ENCODE results near the gene POLR1D.

Gene POLR1D

GRCh38 chr13:27601208-27601607 lies 20.5 kb upstream of the POLR1D start:
- no peak for TF ChIP-seq CTCF (IDR thresholded peaks at IDR 0.05; ENCODE audit: insufficient read depth, low read length)
- no peak for TF ChIP-seq POLR2AphosphoS5 (IDR thresholded peaks at IDR 0.05; ENCODE audit: low read depth)
- TF ChIP-seq SPI1 (IDR thresholded peaks at IDR 0.05; ENCODE audit: borderline replicate concordance, low read depth) = no peak
- no peak for TF ChIP-seq REST (IDR thresholded peaks at IDR 0.05; ENCODE audit: insufficient replicate concordance, low read depth)
- TF ChIP-seq GABPA (IDR thresholded peaks at IDR 0.05; ENCODE audit: low read depth) = no peak
- no peak overlapping the region for H3K27ac ChIP-seq (replicated peaks)

GRCh38 chr13:27601803-27602202 lies 19.9 kb upstream of the POLR1D start:
- no peak for DNase-seq (ENCODE audit: low read depth in 1 of 2, low spot score in 1 of 2)

More at GRCh38 chr13:27601208-27601607, 20.5 kb upstream of the POLR1D start:
- Histone ChIP-seq H3K4me3 (replicated peaks; ENCODE audit: insufficient read depth, low read length) (no peak overlapping the region), H3K27me3 (ENCODE audit: insufficient read depth, poor library complexity, severe bottlenecking) (no peaks in the 10 kb centered on the region)
- no peak for DNase-seq (ENCODE audit: low read depth in 1 of 2, low spot score in 1 of 2)

GRCh38 chr13:27605099-27605498 lies 16.6 kb upstream of the POLR1D start:
- Histone ChIP-seq H3K27me3 (ENCODE audit: insufficient read depth, poor library complexity, severe bottlenecking) (no peaks in the 10 kb centered on the region), H3K27ac (replicated peaks) (no peak overlapping the region), H3K4me3 (replicated peaks; ENCODE audit: insufficient read depth, low read length) (no peak overlapping the region)
- TF ChIP-seq REST (IDR thresholded peaks at IDR 0.05; ENCODE audit: insufficient replicate concordance, low read depth) = no peak
- no peak for TF ChIP-seq GABPA (IDR thresholded peaks at IDR 0.05; ENCODE audit: low read depth)
- no peak for TF ChIP-seq SPI1 (IDR thresholded peaks at IDR 0.05; ENCODE audit: borderline replicate concordance, low read depth)
- TF ChIP-seq CTCF (IDR thresholded peaks at IDR 0.05; ENCODE audit: insufficient read depth, low read length) = no peak
- TF ChIP-seq POLR2AphosphoS5 (IDR thresholded peaks at IDR 0.05; ENCODE audit: low read depth) = no peak
- DNase-seq (ENCODE audit: low read depth in 1 of 2, low spot score in 1 of 2) = no peak

More at GRCh38 chr13:27601803-27602202, 19.9 kb upstream of the POLR1D start:
- Histone ChIP-seq H3K27me3 (ENCODE audit: insufficient read depth, poor library complexity, severe bottlenecking) (no peaks in the 10 kb centered on the region), H3K27ac (replicated peaks) (no peak overlapping the region), H3K4me3 (replicated peaks; ENCODE audit: insufficient read depth, low read length) (no peak overlapping the region)
- TF ChIP-seq REST (IDR thresholded peaks at IDR 0.05; ENCODE audit: insufficient replicate concordance, low read depth) = no peak
- no peak for TF ChIP-seq GABPA (IDR thresholded peaks at IDR 0.05; ENCODE audit: low read depth)
- TF ChIP-seq SPI1 (IDR thresholded peaks at IDR 0.05; ENCODE audit: borderline replicate concordance, low read depth) = peak; percentile 29; the same call in 1 of the 2 replicates
- TF ChIP-seq POLR2AphosphoS5 (IDR thresholded peaks at IDR 0.05; ENCODE audit: low read depth) = no peak
